BE2C (cell line): ENCODE measurements around the gene ZNF280C. TPM values are rescaled to one million over a fixed set of nuclear protein-coding genes. Genes with fewer than 3 reads are reported as not detected.

Source experiments
- DNase-seq: peaks from one replicate; pipeline ENCODE4 v3.0.0-alpha.2; 2020
- H3K27me3 ChIP-seq: fragments of 250-450 bp; sonication (Bioruptor Pico); 2 replicates; pipeline ENCODE4 v1.5.1; 2020; ENCODE audit warnings: mild to moderate bottlenecking
- H3K36me3 ChIP-seq: fragments of 250-450 bp; sonication (Bioruptor Pico); 2 replicates; pipeline ENCODE4 v1.5.1; 2020; ENCODE audit warnings: mild to moderate bottlenecking
- H3K4me1 ChIP-seq: fragments of 250-450 bp; sonication (Bioruptor Pico); 2 replicates; pipeline ENCODE4 v1.5.1; 2020
- H3K4me3 ChIP-seq: 2 replicates; pipeline ENCODE4 v1.5.1; 2011; ENCODE audit warnings: low read depth, low read length
- H3K9me3 ChIP-seq: fragments of 250-450 bp; sonication (Bioruptor Pico); 2 replicates; pipeline ENCODE4 v1.5.1; 2020
- CTCF ChIP-seq: IDR thresholded peaks from 2 replicates; pipeline ENCODE4 v1.5.1; 2012; ENCODE audit warnings: mild to moderate bottlenecking, low read depth, low read length
- polyA plus RNA-seq: library from polyadenylated mRNA; unstranded; fragments of >200 nt; gene quantifications from one replicate; pipeline ENCODE4 v1.2.1, GENCODE V29; 2012; ENCODE audit warnings: low read depth, missing spikeins; ENCODE audit not compliant: insufficient read length, insufficient read depth

The ZNF280C gene
- 1.4 TPM for polyA plus RNA-seq

- no peaks in the 10 kb centered on the region for H3K36me3 ChIP-seq
- peak within 1 kb of the TSS; percentile 89 for H3K4me3 ChIP-seq
- no peaks in the 10 kb centered on the region for H3K27me3 ChIP-seq
- peak; percentile 92 for DNase-seq
- peak; percentile 22; the same call in 1 of the 2 replicates for TF ChIP-seq CTCF
- peaks cover 6% of the 10 kb centered on the region; the same call in 1 of the 2 replicates for H3K9me3 ChIP-seq
- H3K4me1 ChIP-seq: no peaks in the 10 kb centered on the region; the same call in 1 of the 2 replicates
Measured at GRCh38 chrX:130268449-130269170, at the start of gene ZNF280C. Gene ZNF280C (minus strand): TSS chrX:130268899. CDS start chrX:130260449, 8,450 bp downstream.

GRCh38 chrX:130304587-130305368 lies 36.1 kb upstream of the ZNF280C start:
- DNase-seq: no peak
- H3K4me1 ChIP-seq: no peaks in the 10 kb centered on the region
- no peak for TF ChIP-seq CTCF
- no peaks in the 10 kb centered on the region for H3K27me3 ChIP-seq
- H3K4me3 ChIP-seq: no peak overlapping the region
- no peaks in the 10 kb centered on the region for H3K9me3 ChIP-seq
- H3K36me3 ChIP-seq: no peaks in the 10 kb centered on the region

GRCh38 chrX:130301977-130302376 lies 33.3 kb upstream of the ZNF280C start:
- DNase-seq: no peak

GRCh38 chrX:130301405-130301804 lies 32.7 kb upstream of the ZNF280C start:
- Histone ChIP-seq H3K27me3 (no peaks in the 10 kb centered on the region), H3K4me1 (no peaks in the 10 kb centered on the region), H3K36me3 (no peaks in the 10 kb centered on the region), H3K4me3 (no peak overlapping the region), H3K9me3 (no peaks in the 10 kb centered on the region)
- no peak for DNase-seq
- TF ChIP-seq CTCF: no peak

More at GRCh38 chrX:130301977-130302376, 33.3 kb upstream of the ZNF280C start:
- Histone ChIP-seq H3K27me3 (no peaks in the 10 kb centered on the region), H3K9me3 (no peaks in the 10 kb centered on the region), H3K36me3 (no peaks in the 10 kb centered on the region), H3K4me3 (no peak overlapping the region), H3K4me1 (no peaks in the 10 kb centered on the region)
- no peak for TF ChIP-seq CTCF

- no peak for DNase-seq
- Histone ChIP-seq H3K9me3 (no peaks in the 10 kb centered on the region), H3K4me1 (no peaks in the 10 kb centered on the region), H3K4me3 (peak overlapping the region; percentile 63), H3K36me3 (no peaks in the 10 kb centered on the region), H3K27me3 (no peaks in the 10 kb centered on the region)
- no peak for TF ChIP-seq CTCF
Measured at GRCh38 chrX:130300010-130300282, 31.2 kb upstream of the ZNF280C start.
